Lung (tissue), 12 donors: Measurements from ENCODE around the gene MVB12B. TPM values are rescaled to one million over a fixed set of nuclear protein-coding genes. Genes with fewer than 3 reads are reported as not detected.

ENCODE experiments used
- ATAC-seq: fragments of 200-7000 bp; cut with Tn5 transposase; one replicate; pipeline ENCODE4 v1.9.1; 2020; ENCODE audit warnings: moderate number of reproducible peaks; ENCODE audit not compliant: insufficient read depth, low FRiP score
- DNase-seq, 3 donors: peaks; one replicate each; pipeline ENCODE4 v3.0.0-alpha.2; 2013 to 2017
- H3K27ac ChIP-seq, 2 donors: one replicate each; pipeline ENCODE4 v1.5.1; 2013; ENCODE audit warnings: mild to moderate bottlenecking in 2 of 2, moderate library complexity in 2 of 2, control low read depth in 1 of 2, inconsistent platforms in 1 of 2, low read depth in 1 of 2, low read length in 1 of 2
- H3K27me3 ChIP-seq, 3 donors: one replicate each; pipeline ENCODE4 v1.5.1; 2013; ENCODE audit warnings: low read length in 2 of 3; ENCODE audit not compliant: control insufficient read depth in 3 of 3, insufficient read depth in 3 of 3
- H3K36me3 ChIP-seq, 4 donors: one replicate each; pipeline ENCODE4 v1.5.1; 2013; ENCODE audit warnings: low read length in 4 of 4, mild to moderate bottlenecking in 1 of 4, moderate library complexity in 1 of 4; ENCODE audit not compliant: control insufficient read depth in 4 of 4, insufficient read depth in 4 of 4
- H3K4me1 ChIP-seq, 5 donors: one replicate each; pipeline ENCODE4 v1.5.1; 2013; ENCODE audit warnings: low read length in 5 of 5, mild to moderate bottlenecking in 2 of 5, moderate library complexity in 1 of 5; ENCODE audit not compliant: control insufficient read depth in 5 of 5, insufficient read depth in 5 of 5
- H3K4me3 ChIP-seq: one replicate; pipeline ENCODE4 v1.5.1; 2013; ENCODE audit warnings: mild to moderate bottlenecking, control low read depth, moderate library complexity
- H3K9ac ChIP-seq, 2 donors: one replicate each; pipeline ENCODE4 v1.5.1; 2013; ENCODE audit warnings: low read length in 2 of 2, control low read depth in 1 of 2; ENCODE audit not compliant: insufficient read depth in 1 of 2
- H3K9me3 ChIP-seq, 4 donors: one replicate each; pipeline ENCODE4 v1.5.1; 2013; ENCODE audit warnings: low read length in 3 of 4, mild to moderate bottlenecking in 1 of 4, moderate library complexity in 1 of 4; ENCODE audit not compliant: control insufficient read depth in 4 of 4, insufficient read depth in 3 of 4
- WGBS, 2 donors: extraction: QIAGEN DNeasy Blood & Tissue Kit; methylation state at CpG; one replicate each; pipeline ENCODE4 v1.1.7; 2013; 5-methylcytosine and 5-hydroxymethylcytosine counted together
- polyA plus RNA-seq, 2 donors: library from polyadenylated mRNA; stranded (reverse); fragments of 200-250 nt; gene quantifications; one replicate each; pipeline ENCODE4 v1.2.1, GENCODE V29; 2013
- total RNA-seq, 2 donors: library from RNA; depleted of rRNA in 1 of 2; stranded (reverse); fragments of >200 nt in 1 of 2; gene quantifications; one replicate each; pipeline ENCODE4 v1.2.1, GENCODE V29; 2014 to 2021
- TF ChIP-seq, protein P1 (sequence below): IDR thresholded peaks from 2 replicates; pipeline ENCODE4 v1.5.1; 2012; ENCODE audit warnings: mild to moderate bottlenecking; ENCODE audit errors: control extremely low read depth, extremely low read depth
- donor health status: control.
- donor health status: control.
- donor health status: Bipolar disorder and iron deficiency.
- donor health status: healthy.
- donor health status: DM: yes; HTN: yes; CAD: no.

The MVB12B gene
- total and polyA plus RNA-seq, 4 donors, result 9.5 to 33.6 (median 16.5) TPM

GRCh38 chr9:126336736-126337325 lies 10.2 kb downstream of the MVB12B start:
- Histone ChIP-seq H3K9ac (no peak overlapping the region), H3K27me3 (no peaks in the 10 kb centered on the region), H3K27ac (peak overlapping the region in 1 of 2 donors; percentile 90), H3K4me1 (peaks cover 4 to 50% (median 22%) of the 10 kb centered on the region in 5 donors), H3K4me3 (peak overlapping the region; percentile 11), H3K9me3 (no peaks in the 10 kb centered on the region), H3K36me3 (peaks cover 0 to 10% (median 6%) of the 10 kb centered on the region in 4 donors)
- DNase-seq (no peak), ATAC-seq (no peak)
- 66 to 78% methylated on average over 10 of the region's 10 CpGs for WGBS, 2 donors
- TF ChIP-seq, protein P1, sequence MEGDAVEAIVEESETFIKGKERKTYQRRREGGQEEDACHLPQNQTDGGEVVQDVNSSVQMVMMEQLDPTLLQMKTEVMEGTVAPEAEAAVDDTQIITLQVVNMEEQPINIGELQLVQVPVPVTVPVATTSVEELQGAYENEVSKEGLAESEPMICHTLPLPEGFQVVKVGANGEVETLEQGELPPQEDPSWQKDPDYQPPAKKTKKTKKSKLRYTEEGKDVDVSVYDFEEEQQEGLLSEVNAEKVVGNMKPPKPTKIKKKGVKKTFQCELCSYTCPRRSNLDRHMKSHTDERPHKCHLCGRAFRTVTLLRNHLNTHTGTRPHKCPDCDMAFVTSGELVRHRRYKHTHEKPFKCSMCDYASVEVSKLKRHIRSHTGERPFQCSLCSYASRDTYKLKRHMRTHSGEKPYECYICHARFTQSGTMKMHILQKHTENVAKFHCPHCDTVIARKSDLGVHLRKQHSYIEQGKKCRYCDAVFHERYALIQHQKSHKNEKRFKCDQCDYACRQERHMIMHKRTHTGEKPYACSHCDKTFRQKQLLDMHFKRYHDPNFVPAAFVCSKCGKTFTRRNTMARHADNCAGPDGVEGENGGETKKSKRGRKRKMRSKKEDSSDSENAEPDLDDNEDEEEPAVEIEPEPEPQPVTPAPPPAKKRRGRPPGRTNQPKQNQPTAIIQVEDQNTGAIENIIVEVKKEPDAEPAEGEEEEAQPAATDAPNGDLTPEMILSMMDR, result no peak

DNA sequence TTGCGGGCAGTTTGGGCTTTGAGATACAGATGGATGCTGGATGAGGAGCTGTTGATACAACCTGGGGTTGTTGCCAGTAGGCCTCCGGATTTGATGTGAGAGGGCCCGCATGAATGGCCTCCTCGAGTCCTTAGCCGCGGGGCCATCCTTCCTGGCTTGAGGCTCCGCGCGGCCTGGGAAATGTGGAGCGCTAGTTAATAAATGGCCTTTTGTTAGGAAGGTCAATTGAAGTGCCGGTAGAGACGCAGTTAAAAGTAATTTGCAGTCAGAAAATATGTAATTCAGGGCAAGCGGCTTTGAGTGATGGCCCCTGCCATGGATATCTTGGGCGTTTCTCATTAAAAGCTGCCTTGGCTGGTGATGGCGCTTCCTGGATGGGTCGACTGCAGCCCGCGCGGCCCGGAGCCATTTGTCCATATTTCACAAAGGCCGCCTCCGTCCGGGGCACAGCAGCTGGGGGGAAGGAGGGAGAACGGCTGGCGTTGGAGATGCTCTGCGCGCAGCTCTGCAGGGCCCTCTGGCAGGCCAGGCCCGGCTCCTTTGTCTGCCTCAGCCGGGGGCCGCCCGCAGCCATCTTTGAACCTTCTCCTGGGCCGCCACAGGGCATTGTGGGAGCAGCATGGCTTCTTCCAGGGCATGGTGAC lies 11.2 kb downstream of the MVB12B start:
- no peak overlapping the region for H3K4me3 ChIP-seq
- H3K4me1 ChIP-seq, result peaks cover 4 to 42% (median 22%) of the 10 kb centered on the region in 5 donors
- ATAC-seq, result no peak

GRCh38 chr9:126338945-126339344 lies 12.3 kb downstream of the MVB12B start:
- ATAC-seq, result no peak

More for the DNA sequence above, 11.2 kb downstream of the MVB12B start:
- 68 to 82% methylated on average over 32 of the region's 32 CpGs for WGBS, 2 donors
- H3K27me3 ChIP-seq, result no peaks in the 10 kb centered on the region
- H3K27ac ChIP-seq, result peak overlapping the region in 1 of 2 donors; percentile 35
- no peaks in the 10 kb centered on the region for H3K9me3 ChIP-seq
- TF ChIP-seq, protein P1, result no peak
- H3K36me3 ChIP-seq, result peaks cover 0 to 10% (median 7%) of the 10 kb centered on the region in 4 donors
- peak; percentile 40 to 51 (median 49) for DNase-seq
- no peak overlapping the region for H3K9ac ChIP-seq

More at GRCh38 chr9:126338945-126339344, 12.3 kb downstream of the MVB12B start:
- Histone ChIP-seq H3K36me3 (peaks cover 0 to 10% (median 7%) of the 10 kb centered on the region in 4 donors), H3K27ac (no peak overlapping the region), H3K9ac (no peak overlapping the region), H3K4me3 (no peak overlapping the region), H3K9me3 (no peaks in the 10 kb centered on the region), H3K4me1 (peaks cover 4 to 36% (median 20%) of the 10 kb centered on the region in 5 donors), H3K27me3 (no peaks in the 10 kb centered on the region)
- WGBS, 2 donors, result 32 to 36% methylated on average over 3 of the region's 3 CpGs
- DNase-seq, result no peak
- TF ChIP-seq, protein P1, result no peak
